GM18511 (cell line): ENCODE data around the gene FTCD.
"Not testable (repeated sequence)": the region's sequence is repeated elsewhere in the genome, so short reads cannot be mapped to it uniquely, and the experiment has no call there.

Experiments used
- ATAC-seq: cut with Tn5 transposase; IDR thresholded peaks from one replicate; pipeline ENCODE4 v1.9.1; 2021; ENCODE audit warnings: mild to moderate bottlenecking, moderate library complexity; ENCODE audit not compliant: unreplicated experiment

Gene FTCD

GRCh38 chr21:46141767-46142581, 13.4 kb downstream of the FTCD start:
- no peak for ATAC-seq

- ATAC-seq: not testable (repeated sequence)
These were observed 14.9 kb downstream of the FTCD start for GRCh38 chr21:46140352-46141003.

- ATAC-seq: no peak
These were observed 15.7 kb downstream of the FTCD start for GRCh38 chr21:46139686-46140085.

- ATAC-seq: no peak
These were observed 16.9 kb downstream of the FTCD start for GRCh38 chr21:46138383-46138970.

GRCh38 chr21:46137908-46138307, 17.5 kb downstream of the FTCD start:
- no peak for ATAC-seq

GRCh38 chr21:46136739-46137349, 18.5 kb downstream of the FTCD start:
- no peak for ATAC-seq

GRCh38 chr21:46135782-46136395, 19.5 kb downstream of the FTCD start:
- ATAC-seq: no peak

GRCh38 chr21:46131838-46132651, 23.3 kb downstream of the FTCD start:
- ATAC-seq: no peak

GRCh38 chr21:46131588-46131837, 23.9 kb downstream of the FTCD start:
- no peak for ATAC-seq

- no peak for ATAC-seq
These were observed 24.4 kb downstream of the FTCD start for GRCh38 chr21:46130831-46131587.

- no peak for ATAC-seq
These were observed 25.3 kb downstream of the FTCD start for GRCh38 chr21:46129846-46130651.

- no peak for ATAC-seq
These were observed 26.3 kb downstream of the FTCD start for GRCh38 chr21:46128933-46129571.

GRCh38 chr21:46128106-46128932, 27.1 kb downstream of the FTCD start:
- ATAC-seq: no peak

GRCh38 chr21:46127239-46128105, 27.9 kb downstream of the FTCD start:
- no peak for ATAC-seq

- no peak for ATAC-seq
These were observed 28.8 kb downstream of the FTCD start for GRCh38 chr21:46126309-46127238.

- ATAC-seq: no peak
These were observed 29.5 kb downstream of the FTCD start for GRCh38 chr21:46125846-46126301.
